Panc1 (cell line): ENCODE data around the gene SCAMP4. TPM values are rescaled to one million over a fixed set of nuclear protein-coding genes. Genes with fewer than 3 reads are reported as not detected.

ENCODE experiments used
- ATAC-seq: fragments of 200-7000 bp; cut with Tn5 transposase; 2 replicates; pipeline ENCODE4 v1.9.1; 2020; ENCODE audit warnings: mild to moderate bottlenecking, moderate library complexity
- BruUV-seq: library from RNA; stranded (reverse); fragments of 400-500 nt; replicated peaks from 2 replicates; lab custom pipeline; 2021; lab: Mats Ljungman, UMichigan
- CTCF ChIA-PET: fragments of 300-600 bp; sonication (Branson Sonifier 250); formaldehyde crosslinking; loops from one replicate; lab custom pipeline; 2022; ENCODE audit warnings: antibody characterized with exemption; lab: Charles Lee
- POLR2A ChIA-PET: fragments of 300-600 bp; sonication (Branson Sonifier 250); formaldehyde crosslinking; loops from one replicate; lab custom pipeline; 2022; ENCODE audit warnings: antibody characterized with exemption; lab: Charles Lee
- DNase-seq: peaks from one replicate; pipeline ENCODE4 v3.0.0-alpha.2; 2010; ENCODE audit warnings: low read depth, low spot score
- H3K27ac ChIP-seq: 2 replicates; pipeline ENCODE4 v1.5.1; 2011; ENCODE audit warnings: mild to moderate bottlenecking, low read length, inconsistent platforms
- H3K27me3 ChIP-seq: fragments of 200-500 bp; sonication (Bioruptor generic); 2 replicates; pipeline ENCODE4 v1.6.0; 2014; ENCODE audit warnings: low read length, inconsistent platforms; ENCODE audit not compliant: control insufficient read depth, insufficient read depth
- H3K36me3 ChIP-seq: fragments of 200-500 bp; sonication (Bioruptor generic); 2 replicates; pipeline ENCODE4 v1.5.1; 2014; ENCODE audit warnings: inconsistent platforms, mild to moderate bottlenecking, low read length, moderate library complexity; ENCODE audit not compliant: control insufficient read depth, insufficient read depth
- H3K4me1 ChIP-seq: 2 replicates; pipeline ENCODE4 v1.5.1; 2011; ENCODE audit warnings: inconsistent platforms, mild to moderate bottlenecking, low read length, moderate library complexity; ENCODE audit not compliant: control insufficient read depth, insufficient read depth
- H3K4me3 ChIP-seq, 2 experiments: 2 replicates each; pipeline ENCODE4 v1.5.1; 2011 to 2012; ENCODE audit warnings: low read depth in 2 of 2, low read length in 2 of 2, mild to moderate bottlenecking in 2 of 2, inconsistent platforms in 1 of 2, moderate library complexity in 1 of 2
- H3K9me3 ChIP-seq: fragments of 200-500 bp; sonication (Bioruptor generic); 2 replicates; pipeline ENCODE4 v1.5.1; 2014; ENCODE audit warnings: low read depth, mild to moderate bottlenecking, inconsistent platforms, low read length, moderate library complexity; ENCODE audit not compliant: control insufficient read depth, insufficient read depth
- POLR2AphosphoS5 ChIP-seq: IDR thresholded peaks from 2 replicates; pipeline ENCODE4 v1.6.1; 2012; ENCODE audit warnings: mild to moderate bottlenecking, low read depth, low read length, moderate library complexity
- SIN3A ChIP-seq: IDR thresholded peaks from 2 replicates; pipeline ENCODE4 v1.6.1; 2012; ENCODE audit warnings: low read depth, mild to moderate bottlenecking, low read length, moderate library complexity, borderline replicate concordance; ENCODE audit not compliant: insufficient read depth
- TCF7L2 ChIP-seq: IDR thresholded peaks from 2 replicates; pipeline ENCODE4 v1.6.1; 2011; ENCODE audit warnings: mild to moderate bottlenecking, low read depth, low read length, inconsistent platforms
- in situ Hi-C: cut with HindIII; loops from 2 replicates; pipeline ENCODE4 v1.10.0; 2016; ENCODE audit warnings: low sequenced_read_pairs, low pct_unique_long_range_greater_than_20kb
- intact Hi-C: fragments of 100-400 bp; cut with micrococcal nuclease; formaldehyde crosslinking; loops from one replicate; pipeline ENCODE4 v1.10.0; 2022; ENCODE audit not compliant: unreplicated experiment
- total RNA-seq: library from RNA; stranded (reverse); gene quantifications from one replicate; pipeline ENCODE4 v1.2.1, GENCODE V29; 2021; ENCODE audit not compliant: unreplicated experiment
- TF ChIP-seq, protein P1 (sequence below), 2 experiments: IDR thresholded peaks; 2 replicates each; pipeline ENCODE4 v1.6.1; 2011 to 2012; ENCODE audit warnings: low read depth in 2 of 2, control low read depth in 1 of 2, low read length in 1 of 2, mild to moderate bottlenecking in 1 of 2, moderate library complexity in 1 of 2; ENCODE audit not compliant: insufficient read depth in 1 of 2
- TF ChIP-seq, protein P2 (sequence below): fragments of 450-650 bp; IDR thresholded peaks from 2 replicates; pipeline ENCODE4 v1.5.1; 2017; ENCODE audit warnings: mild to moderate bottlenecking

Gene SCAMP4
- total RNA-seq, 1 experiment from 2014 or later = 98.4 TPM

GRCh38 chr19:1949304-1950101, 44.3 kb downstream of the SCAMP4 start:
- ChIA-PET POLR2A (no interaction called here), CTCF (no interaction called here)
- no peak overlapping the region for H3K4me3 ChIP-seq
- H3K4me1 ChIP-seq = no peaks in the 10 kb centered on the region
- in situ Hi-C loops (no loop called here), intact Hi-C loops (no loop called here)
- H3K36me3 ChIP-seq = no peaks in the 10 kb centered on the region
- H3K27ac ChIP-seq = no peak overlapping the region
- H3K9me3 ChIP-seq = no peaks in the 10 kb centered on the region
- DNase-seq (no peak), ATAC-seq (no peak)
- TF ChIP-seq, protein P1, sequence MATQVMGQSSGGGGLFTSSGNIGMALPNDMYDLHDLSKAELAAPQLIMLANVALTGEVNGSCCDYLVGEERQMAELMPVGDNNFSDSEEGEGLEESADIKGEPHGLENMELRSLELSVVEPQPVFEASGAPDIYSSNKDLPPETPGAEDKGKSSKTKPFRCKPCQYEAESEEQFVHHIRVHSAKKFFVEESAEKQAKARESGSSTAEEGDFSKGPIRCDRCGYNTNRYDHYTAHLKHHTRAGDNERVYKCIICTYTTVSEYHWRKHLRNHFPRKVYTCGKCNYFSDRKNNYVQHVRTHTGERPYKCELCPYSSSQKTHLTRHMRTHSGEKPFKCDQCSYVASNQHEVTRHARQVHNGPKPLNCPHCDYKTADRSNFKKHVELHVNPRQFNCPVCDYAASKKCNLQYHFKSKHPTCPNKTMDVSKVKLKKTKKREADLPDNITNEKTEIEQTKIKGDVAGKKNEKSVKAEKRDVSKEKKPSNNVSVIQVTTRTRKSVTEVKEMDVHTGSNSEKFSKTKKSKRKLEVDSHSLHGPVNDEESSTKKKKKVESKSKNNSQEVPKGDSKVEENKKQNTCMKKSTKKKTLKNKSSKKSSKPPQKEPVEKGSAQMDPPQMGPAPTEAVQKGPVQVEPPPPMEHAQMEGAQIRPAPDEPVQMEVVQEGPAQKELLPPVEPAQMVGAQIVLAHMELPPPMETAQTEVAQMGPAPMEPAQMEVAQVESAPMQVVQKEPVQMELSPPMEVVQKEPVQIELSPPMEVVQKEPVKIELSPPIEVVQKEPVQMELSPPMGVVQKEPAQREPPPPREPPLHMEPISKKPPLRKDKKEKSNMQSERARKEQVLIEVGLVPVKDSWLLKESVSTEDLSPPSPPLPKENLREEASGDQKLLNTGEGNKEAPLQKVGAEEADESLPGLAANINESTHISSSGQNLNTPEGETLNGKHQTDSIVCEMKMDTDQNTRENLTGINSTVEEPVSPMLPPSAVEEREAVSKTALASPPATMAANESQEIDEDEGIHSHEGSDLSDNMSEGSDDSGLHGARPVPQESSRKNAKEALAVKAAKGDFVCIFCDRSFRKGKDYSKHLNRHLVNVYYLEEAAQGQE (IDR thresholded peaks at IDR 0.05; ENCODE audit: insufficient read depth in 1 of 2, low read depth in 2 of 2, low read length in 1 of 2) = no peak
- TF ChIP-seq SIN3A = no peak
- no peak for TF ChIP-seq POLR2AphosphoS5
- TF ChIP-seq, protein P2, sequence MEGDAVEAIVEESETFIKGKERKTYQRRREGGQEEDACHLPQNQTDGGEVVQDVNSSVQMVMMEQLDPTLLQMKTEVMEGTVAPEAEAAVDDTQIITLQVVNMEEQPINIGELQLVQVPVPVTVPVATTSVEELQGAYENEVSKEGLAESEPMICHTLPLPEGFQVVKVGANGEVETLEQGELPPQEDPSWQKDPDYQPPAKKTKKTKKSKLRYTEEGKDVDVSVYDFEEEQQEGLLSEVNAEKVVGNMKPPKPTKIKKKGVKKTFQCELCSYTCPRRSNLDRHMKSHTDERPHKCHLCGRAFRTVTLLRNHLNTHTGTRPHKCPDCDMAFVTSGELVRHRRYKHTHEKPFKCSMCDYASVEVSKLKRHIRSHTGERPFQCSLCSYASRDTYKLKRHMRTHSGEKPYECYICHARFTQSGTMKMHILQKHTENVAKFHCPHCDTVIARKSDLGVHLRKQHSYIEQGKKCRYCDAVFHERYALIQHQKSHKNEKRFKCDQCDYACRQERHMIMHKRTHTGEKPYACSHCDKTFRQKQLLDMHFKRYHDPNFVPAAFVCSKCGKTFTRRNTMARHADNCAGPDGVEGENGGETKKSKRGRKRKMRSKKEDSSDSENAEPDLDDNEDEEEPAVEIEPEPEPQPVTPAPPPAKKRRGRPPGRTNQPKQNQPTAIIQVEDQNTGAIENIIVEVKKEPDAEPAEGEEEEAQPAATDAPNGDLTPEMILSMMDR = no peak
- TF ChIP-seq TCF7L2 = no peak
- BruUV-seq = no TSS peak
- no peaks in the 10 kb centered on the region for H3K27me3 ChIP-seq

DNA sequence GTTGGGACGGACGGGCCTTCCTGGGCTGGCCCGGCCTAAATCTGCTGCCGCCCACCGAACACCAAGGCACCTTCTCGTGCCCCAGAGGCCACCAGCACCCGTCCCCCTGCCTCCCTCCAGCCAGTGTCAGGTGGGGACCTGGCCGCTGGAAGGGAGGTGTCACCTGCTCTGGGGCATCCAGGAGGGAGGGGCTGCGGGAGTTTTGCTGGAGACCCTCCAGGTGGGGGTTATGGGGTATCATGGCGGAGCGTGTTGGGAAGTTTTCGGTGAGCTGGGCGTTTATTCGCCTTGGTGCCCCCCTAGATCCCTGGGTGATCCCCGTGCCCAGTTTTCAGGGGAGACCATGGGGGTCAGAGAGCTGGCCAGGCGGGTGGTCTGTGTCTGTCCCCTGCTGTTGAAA, 45.4 kb downstream of the SCAMP4 start:
- no peak overlapping the region for H3K27ac ChIP-seq
- no peaks in the 10 kb centered on the region for H3K36me3 ChIP-seq
- ATAC-seq (no peak), DNase-seq (no peak)
- no peaks in the 10 kb centered on the region for H3K27me3 ChIP-seq
- intact Hi-C loops (no loop called here), in situ Hi-C loops (no loop called here)
- no peaks in the 10 kb centered on the region for H3K4me1 ChIP-seq
- TF ChIP-seq, protein P2 = no peak
- no peak for TF ChIP-seq SIN3A
- TF ChIP-seq, protein P1 (IDR thresholded peaks at IDR 0.05; ENCODE audit: insufficient read depth in 1 of 2, low read depth in 2 of 2, low read length in 1 of 2) = no peak
- no peak for TF ChIP-seq POLR2AphosphoS5
- no peak for TF ChIP-seq TCF7L2
- no TSS peak for BruUV-seq
- no peak overlapping the region for H3K4me3 ChIP-seq
- ChIA-PET POLR2A (no interaction called here), CTCF (no interaction called here)
- H3K9me3 ChIP-seq = no peaks in the 10 kb centered on the region
